ENCODE results near the gene FBXL2.
"Not testable (repeated sequence)": the region's sequence is repeated elsewhere in the genome, so short reads cannot be mapped to it uniquely, and the experiment has no call there.

Gene FBXL2

GRCh38 chr3:33317963-33318709 lies 40.9 kb downstream of the FBXL2 start:
- no peak for DNase-seq (ENCODE audit: low spot score)

- DNase-seq (ENCODE audit: low spot score): no peak
Observed at GRCh38 chr3:33318710-33319380, 41.6 kb downstream of the FBXL2 start.

DNA sequence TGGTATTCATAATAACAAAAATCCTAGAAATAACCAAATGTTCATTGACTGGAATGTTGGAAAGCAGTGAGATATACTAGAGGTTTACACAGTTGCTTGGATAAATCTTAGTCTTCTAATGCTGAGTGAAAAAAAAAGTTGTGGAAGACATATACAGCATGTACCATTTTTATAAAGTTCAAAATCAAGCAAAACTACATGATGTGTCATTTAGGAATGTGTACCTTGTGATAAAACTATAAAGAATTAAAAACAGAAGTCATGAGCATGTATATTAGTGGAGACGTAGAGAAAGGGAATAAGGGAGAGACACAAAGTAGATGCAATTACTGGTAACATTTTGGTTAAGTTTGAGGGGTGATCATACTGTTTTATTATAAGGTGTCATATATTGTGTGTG lies 45.2 kb downstream of the FBXL2 start:
- no peak for DNase-seq (ENCODE audit: low spot score)

- DNase-seq (ENCODE audit: low spot score): no peak
Observed at GRCh38 chr3:33331414-33331813, 54.2 kb downstream of the FBXL2 start.

- no peak for DNase-seq (ENCODE audit: low spot score)
Observed at GRCh38 chr3:33334364-33334763, 57.1 kb downstream of the FBXL2 start.

DNA sequence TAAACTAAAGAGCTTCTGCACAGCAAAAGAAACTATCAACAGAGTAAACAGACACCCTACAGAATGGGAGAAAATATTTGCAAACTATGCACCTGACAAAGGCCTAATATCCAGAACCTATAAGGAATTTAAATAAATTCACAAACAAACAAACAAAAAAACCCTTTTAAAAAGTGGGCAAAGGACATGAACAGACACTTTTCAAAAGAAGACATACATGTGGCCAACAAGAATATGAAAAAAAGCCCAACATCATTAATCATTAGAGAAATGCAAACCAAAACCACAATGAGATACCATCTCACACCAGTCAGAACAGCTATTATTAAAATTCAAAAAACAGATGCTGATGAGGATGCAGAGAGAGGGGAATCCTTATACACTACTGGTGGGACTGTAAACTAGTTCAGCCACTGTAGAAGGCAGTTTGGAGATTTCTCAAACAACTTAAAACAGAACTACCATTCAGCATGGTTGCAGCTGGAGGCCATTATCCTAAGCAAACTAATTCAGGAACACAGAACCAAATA lies 61.8 kb downstream of the FBXL2 start:
- not testable (repeated sequence) for DNase-seq (ENCODE audit: low spot score)

DNA sequence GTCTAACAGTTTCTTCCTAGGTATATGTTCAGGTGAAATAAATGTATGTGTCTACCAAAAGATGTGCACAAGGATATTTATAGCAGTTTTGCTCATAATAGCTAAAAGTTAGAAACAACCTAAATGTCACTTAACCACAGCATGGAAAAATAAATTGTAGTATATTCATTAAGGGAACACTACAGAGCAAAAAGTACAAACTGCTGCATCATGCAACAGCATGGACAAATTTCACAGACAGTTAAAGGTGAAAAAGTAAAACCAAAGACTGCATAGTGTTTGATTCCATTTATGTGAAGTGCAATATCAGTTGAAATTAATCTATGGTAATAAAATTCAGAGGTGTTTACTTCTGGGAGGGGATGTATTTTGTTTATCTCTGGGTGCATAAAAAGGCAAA lies 62.5 kb downstream of the FBXL2 start:
- no peak for DNase-seq (ENCODE audit: low spot score)

DNA sequence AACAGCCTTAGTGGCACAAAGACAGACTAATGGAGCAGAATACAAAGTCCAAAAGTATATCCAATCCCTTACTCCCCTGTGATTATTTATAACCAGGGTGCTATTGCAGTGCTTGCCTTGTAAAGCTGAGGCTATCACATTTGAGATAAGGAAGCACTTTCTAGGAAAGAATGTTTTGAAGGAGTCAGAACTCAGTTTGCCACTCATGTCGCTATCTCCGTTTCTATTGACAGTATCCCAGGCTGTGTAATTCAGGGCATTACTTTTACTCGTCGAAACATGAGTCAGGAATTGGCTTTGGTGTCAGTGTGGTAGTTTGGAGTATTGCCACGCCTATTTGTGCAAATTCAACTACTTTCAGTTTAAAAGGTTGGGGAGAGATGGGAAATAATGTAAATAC lies 78.4 kb downstream of the FBXL2 start:
- no peak for DNase-seq (ENCODE audit: low spot score)

- no peak for DNase-seq (ENCODE audit: low spot score)
Observed at GRCh38 chr3:33358172-33358781, 81.0 kb downstream of the FBXL2 start.

GRCh38 chr3:33360136-33360825 lies 83.0 kb downstream of the FBXL2 start:
- no peak for DNase-seq (ENCODE audit: low spot score)

DNA sequence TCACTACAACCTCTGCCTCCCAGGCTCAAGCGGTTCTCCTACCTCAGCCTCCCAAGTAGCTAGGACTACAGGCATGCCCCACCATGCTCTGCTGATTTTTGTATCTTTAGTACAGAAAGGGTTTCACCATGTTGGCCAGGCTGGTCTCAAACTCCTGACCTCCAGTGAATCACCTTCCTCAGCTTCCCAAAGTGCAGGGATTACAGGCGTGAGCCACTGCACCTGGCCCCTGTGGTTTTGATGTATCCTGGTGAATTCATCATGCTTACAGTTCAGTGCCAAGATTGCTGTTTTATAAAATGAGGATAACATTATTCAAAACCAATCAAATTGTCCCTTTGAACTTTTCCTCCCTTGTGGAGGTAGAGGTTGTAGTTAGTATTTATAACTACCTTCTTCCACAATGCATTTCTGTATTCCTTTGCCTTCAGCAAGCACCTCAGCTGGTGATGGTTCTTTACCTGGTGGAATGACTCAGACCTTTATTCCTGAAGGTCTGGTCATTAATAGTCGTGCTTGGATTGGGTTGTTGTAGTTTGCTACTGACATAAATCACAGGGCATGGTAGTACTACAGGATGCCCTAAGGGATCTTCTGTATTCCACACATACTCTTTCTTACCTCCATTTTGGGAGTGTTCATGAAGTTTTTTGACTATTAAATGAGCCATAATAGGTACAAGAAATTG lies 86.0 kb downstream of the FBXL2 start:
- DNase-seq (ENCODE audit: low spot score): no peak

DNA sequence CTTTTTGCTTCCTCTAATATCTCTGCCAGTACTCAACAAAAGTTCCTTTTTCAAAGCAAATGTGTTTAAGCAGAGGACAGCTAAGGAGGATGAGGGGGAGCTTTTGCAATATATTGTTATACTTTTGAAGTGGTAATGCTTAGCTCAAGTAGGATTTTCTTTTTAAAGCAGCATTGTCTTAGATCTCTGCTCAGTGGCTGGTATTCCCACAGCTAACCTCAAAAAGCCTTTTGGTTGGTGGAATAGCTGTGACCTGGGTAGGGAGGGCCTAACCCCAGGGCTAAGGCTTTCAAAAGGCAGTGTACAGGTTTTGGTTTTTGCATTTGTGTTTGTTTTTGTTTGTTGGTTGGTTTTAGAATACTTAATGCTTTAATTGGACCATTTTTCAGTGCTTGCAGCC lies 86.8 kb downstream of the FBXL2 start:
- DNase-seq (ENCODE audit: low spot score): no peak

DNA sequence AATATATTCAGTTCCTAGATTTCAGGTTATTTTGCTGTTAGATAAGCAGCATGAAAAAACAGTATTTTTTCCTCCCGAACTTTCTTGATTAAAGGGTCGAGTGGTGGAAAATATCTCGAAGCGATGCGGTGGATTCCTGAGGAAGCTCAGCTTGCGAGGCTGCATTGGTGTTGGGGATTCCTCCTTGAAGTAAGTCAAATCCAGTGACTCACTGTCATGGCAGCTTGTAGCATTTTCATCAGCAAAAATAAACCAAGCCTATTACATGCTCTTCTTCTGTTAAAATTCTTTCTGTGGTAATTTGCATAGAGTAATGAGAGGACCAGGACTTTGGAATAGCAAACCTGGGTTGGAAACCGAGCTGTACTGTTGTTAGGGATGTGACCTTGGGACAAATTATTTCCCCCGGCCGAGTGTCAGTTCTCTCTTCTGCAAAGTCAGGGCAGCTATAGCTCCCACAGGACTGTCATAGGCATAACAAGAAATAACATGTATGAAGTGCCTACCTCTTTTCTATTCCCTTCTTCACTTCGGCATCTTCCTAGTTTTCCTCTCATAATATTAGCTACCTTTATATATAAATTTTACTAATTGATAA lies 87.4 kb downstream of the FBXL2 start:
- DNase-seq (ENCODE audit: low spot score): no peak

DNA sequence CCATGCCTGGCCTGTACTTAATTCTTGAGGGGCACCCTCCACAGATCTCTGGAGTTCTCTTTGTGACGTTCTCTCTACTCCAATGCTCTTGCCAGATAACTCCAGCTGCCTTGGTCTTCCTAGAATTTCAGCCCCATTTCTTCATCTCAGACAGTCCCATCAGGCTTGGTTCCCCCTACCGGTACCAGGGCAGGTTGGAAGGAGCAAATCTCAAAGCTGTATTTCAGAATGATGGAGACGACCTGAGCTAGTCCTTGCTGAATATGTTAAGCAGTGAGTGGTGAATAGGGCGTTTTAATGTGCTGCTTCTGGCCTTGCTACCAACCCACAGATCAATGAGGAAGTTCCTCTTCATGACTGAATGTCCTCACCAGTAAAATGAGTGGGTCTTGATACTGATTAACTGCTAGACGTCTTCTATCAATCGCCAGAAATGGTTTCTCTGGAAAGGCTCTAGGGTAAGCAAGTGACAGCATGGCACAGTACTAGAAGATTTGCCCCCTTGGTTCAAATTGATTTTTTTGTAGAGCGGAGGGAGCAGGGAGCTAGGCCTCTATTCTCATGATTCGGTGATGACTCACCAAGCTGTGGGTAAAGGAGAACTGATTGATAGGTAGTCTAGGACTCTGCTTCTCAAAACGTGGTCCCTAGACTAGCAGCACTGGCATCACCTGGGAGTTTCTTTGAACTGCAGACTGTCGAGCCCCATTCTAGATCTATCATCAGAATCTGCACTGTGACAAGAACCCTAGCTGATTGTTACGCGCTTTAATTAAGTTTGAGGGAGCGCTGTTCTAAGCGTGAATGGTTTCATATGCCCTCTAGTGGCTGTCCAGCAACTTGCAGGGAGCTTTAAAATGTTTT lies 95.2 kb downstream of the FBXL2 start:
- peak; percentile 75 for DNase-seq (ENCODE audit: low spot score)

DNA sequence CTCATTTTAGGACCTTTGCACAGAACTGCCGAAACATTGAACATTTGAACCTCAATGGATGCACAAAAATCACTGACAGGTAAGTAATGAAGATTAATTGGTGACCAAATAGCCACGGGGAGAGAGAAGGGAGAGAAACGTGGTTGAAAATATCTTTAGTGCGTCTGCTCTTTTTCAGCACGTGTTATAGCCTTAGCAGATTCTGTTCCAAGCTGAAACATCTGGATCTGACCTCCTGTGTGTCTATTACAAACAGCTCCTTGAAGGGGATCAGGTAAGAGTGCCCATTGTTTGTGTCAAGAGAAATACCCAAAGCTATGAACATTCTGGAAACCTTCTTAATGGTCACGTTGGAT lies 95.8 kb downstream of the FBXL2 start:
- no peak for DNase-seq (ENCODE audit: low spot score)

GRCh38 chr3:33377489-33377888 lies 100.2 kb downstream of the FBXL2 start:
- no peak for DNase-seq (ENCODE audit: low spot score)

- DNase-seq (ENCODE audit: low spot score): no peak
Observed at GRCh38 chr3:33377931-33378330, 100.7 kb downstream of the FBXL2 start.

DNA sequence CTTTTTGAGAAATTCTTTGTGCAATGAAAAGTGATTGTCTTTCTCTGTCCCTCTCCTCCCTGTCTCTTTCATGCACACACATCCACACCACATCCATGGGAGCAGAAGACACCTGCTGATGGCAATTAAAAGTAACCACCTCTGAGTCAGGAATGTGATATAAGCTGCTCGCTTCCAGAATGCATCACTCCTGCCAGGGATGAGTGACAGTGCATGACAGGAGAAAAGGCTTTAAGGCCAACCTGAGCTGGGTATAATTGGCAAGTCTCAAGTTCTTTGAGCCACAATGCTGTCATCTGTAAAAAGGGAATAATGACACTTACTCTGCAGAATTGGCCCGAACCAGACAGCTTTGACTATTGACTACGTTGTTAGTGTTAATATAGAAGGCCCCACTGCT lies 103.4 kb downstream of the FBXL2 start:
- no peak for DNase-seq (ENCODE audit: low spot score)

DNA sequence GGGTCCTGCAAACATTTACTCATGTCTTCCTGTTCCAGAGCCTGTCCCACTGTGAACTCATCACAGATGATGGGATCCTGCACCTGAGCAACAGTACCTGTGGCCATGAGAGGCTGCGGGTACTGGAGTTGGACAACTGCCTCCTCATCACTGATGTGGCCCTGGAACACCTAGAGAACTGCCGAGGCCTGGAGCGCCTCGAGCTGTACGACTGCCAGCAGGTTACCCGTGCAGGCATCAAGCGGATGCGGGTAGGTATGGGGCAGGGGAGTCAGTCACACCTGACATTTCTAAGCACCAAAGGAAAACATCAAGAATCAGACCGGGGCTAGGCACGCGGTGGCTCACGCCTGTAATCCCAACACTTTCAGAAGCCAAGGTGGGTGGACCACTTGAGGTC lies 106.7 kb downstream of the FBXL2 start:
- no peak for DNase-seq (ENCODE audit: low spot score)

- no peak for DNase-seq (ENCODE audit: low spot score)
Observed at GRCh38 chr3:33385423-33385822, 108.2 kb downstream of the FBXL2 start.

DNA sequence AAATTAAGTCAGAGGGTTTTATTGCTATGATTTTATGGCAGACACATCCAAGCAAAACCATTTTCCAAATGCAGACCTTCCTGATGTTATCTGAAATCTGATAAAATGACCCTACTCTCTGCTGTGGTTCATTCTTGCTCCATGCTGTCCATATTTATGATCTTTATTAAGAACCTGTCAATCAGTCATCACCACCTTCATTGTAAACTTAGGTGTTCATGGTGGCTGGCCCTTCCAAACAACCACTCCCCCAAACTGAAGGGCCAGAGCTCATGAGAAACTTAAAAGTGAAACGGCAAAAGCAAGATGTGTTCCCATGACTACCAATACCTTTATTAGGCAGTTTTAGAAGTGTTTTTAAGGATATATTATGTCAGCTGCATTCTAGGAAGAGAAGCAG lies 109.4 kb downstream of the FBXL2 start:
- no peak for DNase-seq (ENCODE audit: low spot score)
